ENCODE results near the gene LRRFIP2.

- TF ChIP-seq, protein P1, sequence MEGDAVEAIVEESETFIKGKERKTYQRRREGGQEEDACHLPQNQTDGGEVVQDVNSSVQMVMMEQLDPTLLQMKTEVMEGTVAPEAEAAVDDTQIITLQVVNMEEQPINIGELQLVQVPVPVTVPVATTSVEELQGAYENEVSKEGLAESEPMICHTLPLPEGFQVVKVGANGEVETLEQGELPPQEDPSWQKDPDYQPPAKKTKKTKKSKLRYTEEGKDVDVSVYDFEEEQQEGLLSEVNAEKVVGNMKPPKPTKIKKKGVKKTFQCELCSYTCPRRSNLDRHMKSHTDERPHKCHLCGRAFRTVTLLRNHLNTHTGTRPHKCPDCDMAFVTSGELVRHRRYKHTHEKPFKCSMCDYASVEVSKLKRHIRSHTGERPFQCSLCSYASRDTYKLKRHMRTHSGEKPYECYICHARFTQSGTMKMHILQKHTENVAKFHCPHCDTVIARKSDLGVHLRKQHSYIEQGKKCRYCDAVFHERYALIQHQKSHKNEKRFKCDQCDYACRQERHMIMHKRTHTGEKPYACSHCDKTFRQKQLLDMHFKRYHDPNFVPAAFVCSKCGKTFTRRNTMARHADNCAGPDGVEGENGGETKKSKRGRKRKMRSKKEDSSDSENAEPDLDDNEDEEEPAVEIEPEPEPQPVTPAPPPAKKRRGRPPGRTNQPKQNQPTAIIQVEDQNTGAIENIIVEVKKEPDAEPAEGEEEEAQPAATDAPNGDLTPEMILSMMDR (conservative IDR thresholded peaks at IDR 0.05; ENCODE audit: low read length), result no peak
- no peak for TF ChIP-seq EZH2phosphoT487 (IDR thresholded peaks at IDR 0.05; ENCODE audit: borderline replicate concordance)
These were observed 43.9 kb downstream of the LRRFIP2 start for GRCh38 chr3:37130448-37130847.

Data from Loucy (cell line).